ENCODE data around the gene EIF2B5.

DNA sequence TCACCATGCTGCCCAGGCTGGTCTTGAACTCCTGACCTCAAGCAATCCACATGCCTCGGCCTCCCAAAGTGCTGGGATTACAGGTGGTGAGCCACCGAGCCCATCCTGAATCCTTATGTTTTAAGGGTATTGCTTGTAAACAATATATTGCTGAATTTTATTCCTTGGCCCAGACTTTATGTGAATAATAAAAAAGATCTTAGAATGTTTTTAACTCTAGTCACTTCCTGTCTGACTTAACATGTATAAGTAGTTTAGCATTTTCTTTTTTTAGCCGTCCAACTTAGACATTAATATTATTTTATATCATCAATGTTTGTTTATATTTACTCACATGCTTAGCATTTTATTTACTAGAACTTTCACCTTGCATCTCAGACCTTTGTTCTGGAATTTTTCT, 9.2 kb upstream of the EIF2B5 start:
- TF ChIP-seq, protein P1, sequence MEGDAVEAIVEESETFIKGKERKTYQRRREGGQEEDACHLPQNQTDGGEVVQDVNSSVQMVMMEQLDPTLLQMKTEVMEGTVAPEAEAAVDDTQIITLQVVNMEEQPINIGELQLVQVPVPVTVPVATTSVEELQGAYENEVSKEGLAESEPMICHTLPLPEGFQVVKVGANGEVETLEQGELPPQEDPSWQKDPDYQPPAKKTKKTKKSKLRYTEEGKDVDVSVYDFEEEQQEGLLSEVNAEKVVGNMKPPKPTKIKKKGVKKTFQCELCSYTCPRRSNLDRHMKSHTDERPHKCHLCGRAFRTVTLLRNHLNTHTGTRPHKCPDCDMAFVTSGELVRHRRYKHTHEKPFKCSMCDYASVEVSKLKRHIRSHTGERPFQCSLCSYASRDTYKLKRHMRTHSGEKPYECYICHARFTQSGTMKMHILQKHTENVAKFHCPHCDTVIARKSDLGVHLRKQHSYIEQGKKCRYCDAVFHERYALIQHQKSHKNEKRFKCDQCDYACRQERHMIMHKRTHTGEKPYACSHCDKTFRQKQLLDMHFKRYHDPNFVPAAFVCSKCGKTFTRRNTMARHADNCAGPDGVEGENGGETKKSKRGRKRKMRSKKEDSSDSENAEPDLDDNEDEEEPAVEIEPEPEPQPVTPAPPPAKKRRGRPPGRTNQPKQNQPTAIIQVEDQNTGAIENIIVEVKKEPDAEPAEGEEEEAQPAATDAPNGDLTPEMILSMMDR (conservative IDR thresholded peaks at IDR 0.05 in 1 of 2, IDR thresholded peaks at IDR 0.05 in 1 of 2; ENCODE audit: extremely low read depth in 1 of 2, insufficient read depth in 1 of 2, low read depth in 1 of 2, low read length in 2 of 2): no peak
- no peak for TF ChIP-seq EZH2 (IDR thresholded peaks at IDR 0.05; ENCODE audit: borderline replicate concordance, low read length)

Measured in mammary epithelial cell (primary cell).